HG03378 (cell line): ENCODE data around the gene GSE1.

ENCODE experiments used
- ATAC-seq: cut with Tn5 transposase; IDR thresholded peaks from one replicate; pipeline ENCODE4 v1.9.1; 2021; ENCODE audit warnings: mild to moderate bottlenecking, moderate library complexity; ENCODE audit not compliant: unreplicated experiment

Gene GSE1

DNA sequence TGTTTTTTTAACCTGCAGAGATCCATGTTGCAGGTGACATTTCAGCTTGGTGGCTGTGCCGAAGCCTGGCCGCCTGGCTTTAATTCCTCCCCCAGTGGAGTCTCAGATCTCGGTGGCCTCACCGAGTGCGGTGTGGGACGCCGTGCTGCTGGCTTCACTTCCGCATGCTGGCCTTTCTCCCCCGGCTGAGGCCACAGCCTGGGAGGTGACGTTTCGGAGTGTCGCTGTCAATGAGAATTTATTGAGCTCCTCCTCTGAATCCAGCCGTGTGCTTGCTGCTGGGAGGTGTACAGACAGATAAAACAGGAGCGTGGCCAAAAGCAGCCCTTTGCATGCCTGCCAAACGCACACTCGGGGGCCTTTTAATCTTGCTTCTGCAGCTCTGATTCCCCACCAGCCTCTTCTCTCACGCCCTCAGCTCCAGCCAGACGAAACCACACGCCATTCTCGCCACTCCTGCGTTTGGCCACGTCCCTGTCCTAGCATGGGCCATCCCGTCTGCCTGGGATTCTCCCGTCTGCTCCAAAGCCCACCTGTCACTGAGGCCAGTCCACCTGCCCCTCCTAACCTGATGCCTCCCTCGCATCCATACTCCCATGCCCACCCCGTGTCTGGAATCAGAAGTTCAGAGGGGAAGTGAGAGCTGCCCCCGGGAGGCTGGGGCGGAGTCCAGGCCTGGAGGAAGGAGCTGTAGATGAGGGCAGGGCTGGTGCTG is 3.6 kb downstream of the GSE1 start:
- no peak for ATAC-seq

DNA sequence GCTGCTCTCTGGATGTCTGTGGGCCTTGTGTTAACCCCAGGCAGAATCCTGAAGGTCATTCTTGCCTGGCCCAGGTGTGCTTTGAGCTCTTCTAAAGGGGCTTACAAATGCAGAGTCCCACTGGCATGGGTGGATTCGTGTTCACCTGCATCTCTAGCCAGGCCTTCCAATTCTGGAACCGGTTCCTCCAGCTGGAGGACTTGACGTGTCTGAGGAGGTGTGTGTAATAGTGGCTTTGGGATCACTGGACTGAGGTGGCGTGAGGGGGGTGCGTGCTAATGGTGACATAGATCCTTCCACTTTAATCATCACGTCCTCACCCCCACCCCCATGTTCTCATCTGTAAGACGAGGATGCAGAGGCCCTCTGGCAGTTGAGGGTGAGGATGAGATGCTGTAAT is 4.8 kb downstream of the GSE1 start:
- no peak for ATAC-seq

DNA sequence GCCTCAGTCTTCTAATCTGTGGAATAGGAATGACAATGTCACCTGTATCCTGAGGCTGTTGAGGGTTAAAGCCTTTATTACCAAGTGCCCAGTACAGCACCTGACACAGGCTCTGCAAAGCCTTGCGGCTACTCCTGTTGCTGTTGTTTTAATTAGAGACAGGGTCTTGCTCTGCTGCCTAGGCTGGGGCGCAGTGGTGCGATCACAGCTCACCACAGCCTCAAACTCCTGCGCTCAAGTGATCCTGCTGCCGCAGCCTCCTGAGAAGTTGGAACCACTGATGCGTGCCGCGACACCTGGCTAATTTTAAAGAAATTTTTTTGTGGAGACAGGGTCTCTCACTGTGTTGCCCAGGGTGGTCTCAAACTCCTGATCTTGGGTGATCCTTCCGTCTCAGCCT is 5.4 kb downstream of the GSE1 start:
- no peak for ATAC-seq

DNA sequence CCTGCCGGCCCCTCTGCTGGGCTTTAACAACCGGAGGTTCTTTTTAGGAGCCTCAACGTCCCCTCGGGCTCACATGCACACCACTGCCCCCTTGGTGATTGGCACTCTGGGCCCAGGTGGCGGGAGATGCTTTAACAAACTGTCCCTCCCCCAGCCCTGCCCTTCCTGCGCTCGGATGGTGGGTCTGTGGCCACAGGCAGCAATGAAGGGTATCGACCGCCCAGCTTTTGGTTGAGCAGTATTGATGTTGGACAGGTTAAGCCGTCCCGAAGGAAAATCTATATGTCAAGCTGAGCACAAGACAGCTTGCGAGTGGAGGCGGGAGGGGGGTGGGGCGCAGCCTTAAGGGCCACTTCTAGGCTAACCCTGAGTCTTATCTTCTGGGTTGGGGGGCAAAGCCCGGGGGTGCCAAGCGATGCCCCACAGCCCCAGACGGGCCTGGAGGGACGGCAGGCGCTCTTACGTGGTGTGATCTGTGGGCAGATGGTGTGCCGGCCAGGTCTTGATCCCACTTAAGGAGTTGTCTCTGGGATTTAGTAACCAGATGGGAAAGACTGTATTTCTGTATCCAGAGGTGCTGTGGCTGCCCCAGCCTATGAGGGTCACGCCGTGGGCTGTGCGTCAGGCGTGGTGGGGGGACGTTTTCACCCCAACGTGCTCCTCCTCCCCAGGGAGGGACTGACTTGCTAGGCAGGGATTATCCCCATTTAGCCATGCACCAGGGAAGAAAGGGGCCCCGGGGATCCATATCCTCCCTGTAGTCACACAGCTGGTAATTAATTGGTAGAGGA is 6.2 kb downstream of the GSE1 start:
- ATAC-seq: no peak

DNA sequence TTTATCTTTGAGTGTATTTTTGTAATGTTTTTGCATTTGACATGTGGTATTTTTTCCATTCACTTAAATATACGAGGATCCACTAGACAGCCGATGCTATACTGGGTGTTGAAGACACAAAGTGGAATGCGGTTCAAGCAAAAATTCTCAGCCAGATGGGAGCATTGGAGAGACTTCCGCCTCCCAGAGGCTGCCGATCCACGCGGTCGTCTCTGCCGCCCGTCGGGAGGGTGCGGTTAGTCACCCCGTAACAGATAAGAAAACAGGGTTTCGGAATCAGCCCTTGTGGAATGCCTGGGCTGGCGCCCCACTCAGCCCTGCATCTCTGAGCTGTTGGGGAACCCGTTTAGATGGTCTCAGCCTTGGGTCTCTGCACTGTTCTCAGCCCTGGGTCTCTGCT is 7.3 kb downstream of the GSE1 start:
- ATAC-seq: no peak

DNA sequence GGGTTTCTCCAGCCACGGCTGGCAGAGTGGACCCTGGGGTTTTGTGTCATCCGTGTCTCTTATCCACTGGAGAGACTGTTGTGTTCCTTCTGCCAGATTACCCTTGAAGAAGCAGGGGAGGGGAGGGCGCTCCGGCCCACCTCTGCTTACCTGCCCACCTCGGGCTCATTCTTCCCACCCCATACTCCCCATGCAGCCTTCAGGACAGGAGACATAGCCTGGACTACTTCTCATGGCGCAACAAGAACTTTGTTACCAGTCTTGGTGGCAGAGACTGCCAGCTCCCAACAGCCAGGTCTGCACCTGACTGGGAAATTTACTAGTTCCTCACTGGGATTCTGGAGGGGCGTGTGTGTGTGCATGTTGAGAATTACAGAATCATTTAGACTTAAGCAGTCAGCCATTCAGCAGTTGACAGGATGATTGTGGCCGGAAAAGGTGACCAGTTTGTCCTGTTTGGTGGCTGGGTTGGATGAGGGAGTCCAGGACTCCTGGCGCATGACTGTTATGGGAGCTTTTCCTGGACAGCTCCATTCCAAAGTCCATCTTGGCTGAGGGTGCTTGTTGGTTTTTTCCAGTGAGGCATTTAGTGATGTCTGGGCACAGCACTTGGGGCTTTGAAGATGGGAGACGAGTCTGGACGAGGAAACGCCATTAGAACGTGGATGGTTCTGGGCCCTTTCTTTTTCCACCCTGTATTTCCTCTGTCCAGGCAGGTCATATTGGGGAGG is 8.7 kb downstream of the GSE1 start:
- ATAC-seq: no peak

DNA sequence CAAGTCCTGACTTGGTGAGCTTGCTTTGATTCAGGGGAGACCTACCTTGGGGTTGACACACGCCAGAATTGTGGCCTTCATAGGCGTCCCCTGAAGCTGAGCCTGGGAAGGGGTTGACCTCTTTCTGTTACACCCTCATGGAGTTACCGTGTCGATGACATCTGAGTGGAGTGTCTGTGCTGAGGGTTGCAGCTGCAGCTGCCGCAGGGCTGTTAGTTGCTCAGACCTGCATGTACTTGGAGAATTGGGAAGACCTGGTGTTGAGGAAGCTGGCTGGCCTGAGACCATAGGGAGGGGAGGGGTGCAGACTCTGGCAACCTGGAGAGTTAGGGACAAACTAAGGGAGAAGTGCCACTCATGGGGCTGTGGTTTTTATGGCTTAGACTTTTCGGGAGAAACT is 9.6 kb downstream of the GSE1 start:
- no peak for ATAC-seq

DNA sequence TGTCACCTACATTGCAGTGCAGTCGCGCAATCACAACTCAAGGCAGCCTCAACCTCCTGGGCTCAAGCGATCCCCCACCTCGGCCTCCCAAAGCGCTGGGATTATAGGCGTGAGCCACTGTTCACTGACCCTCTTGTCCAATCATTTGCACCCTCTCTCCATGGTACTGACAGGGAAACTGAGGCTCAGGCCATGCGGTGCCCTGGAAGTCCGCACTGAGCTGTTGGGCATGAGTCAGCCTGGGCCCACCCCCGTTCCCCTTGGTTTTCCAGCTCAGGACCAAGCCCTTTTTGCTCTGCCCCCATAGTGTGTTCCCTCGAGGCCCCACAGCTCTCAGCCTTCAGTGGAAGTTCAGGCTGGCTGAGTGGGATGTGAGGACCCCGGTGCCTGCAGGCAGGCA is 10.1 kb downstream of the GSE1 start:
- no peak for ATAC-seq

DNA sequence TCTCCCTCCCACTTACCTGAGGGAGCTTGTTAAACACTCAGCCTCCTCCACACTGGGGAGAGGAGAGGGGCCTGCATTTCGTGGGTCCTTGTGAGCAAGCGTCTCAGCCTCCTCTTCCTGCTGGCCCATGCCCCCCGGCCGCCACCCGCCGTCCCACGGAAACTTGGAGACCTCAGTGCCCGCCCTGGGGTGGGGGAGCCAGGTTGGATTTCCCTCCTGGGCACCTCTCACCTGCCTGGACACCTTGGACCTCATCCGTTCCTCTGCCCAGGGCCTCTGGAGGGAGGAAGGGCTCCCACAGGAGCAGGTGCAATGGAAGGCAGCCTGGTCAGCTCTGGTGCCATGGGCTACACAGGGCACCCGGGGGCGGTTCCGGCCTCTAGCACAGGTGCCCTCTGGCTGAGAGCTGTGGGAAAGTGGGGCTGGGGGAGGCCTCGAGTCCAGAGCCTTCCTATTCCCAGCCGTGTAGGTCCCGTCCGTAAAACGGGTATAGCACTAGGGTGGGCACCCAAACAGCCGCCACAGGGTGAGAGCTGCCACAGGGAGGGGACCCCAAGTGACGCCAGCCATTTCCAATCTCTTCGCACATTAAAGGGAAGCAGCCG is 11.0 kb downstream of the GSE1 start:
- ATAC-seq: no peak

DNA sequence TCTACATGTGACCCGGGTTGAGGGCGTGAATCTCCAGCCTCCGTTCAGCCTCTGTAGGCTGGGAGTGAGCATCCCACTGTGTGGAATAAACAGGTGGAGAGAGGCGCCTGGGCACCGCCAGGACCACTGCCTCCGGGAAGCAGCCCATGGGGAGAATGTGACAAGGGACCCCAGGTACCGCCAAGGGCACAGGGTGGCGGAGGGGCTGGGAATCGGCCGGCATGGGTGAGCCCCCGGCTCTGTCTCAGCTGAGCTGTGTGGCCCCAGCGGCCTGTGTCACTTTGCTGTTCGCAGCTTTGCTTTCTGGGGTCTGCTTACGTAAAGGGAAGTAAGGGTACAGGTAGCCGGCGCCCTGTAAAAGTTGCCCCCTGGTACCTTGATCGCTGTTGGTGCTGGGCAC is 11.5 kb downstream of the GSE1 start:
- no peak for ATAC-seq

DNA sequence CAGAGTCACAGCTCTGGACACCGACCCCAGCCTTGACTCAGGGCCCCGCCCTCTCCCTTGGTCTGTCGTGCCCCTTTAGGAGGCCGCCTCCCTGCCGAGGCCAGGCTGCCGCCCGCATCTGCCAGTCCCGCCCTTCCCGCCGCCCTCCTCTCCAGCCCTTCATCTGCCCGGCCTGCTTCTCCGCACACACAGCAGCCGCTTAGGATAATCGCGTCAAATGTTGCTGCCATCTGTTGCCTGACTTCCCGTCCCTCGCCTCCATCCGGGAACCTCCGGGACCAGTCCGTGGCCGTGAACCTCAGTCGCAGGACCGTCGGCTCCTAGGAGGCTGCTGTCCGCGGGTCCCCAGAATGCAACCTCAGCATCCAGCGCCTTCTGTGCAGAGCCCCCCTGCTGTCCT is 11.9 kb downstream of the GSE1 start:
- ATAC-seq: no peak

DNA sequence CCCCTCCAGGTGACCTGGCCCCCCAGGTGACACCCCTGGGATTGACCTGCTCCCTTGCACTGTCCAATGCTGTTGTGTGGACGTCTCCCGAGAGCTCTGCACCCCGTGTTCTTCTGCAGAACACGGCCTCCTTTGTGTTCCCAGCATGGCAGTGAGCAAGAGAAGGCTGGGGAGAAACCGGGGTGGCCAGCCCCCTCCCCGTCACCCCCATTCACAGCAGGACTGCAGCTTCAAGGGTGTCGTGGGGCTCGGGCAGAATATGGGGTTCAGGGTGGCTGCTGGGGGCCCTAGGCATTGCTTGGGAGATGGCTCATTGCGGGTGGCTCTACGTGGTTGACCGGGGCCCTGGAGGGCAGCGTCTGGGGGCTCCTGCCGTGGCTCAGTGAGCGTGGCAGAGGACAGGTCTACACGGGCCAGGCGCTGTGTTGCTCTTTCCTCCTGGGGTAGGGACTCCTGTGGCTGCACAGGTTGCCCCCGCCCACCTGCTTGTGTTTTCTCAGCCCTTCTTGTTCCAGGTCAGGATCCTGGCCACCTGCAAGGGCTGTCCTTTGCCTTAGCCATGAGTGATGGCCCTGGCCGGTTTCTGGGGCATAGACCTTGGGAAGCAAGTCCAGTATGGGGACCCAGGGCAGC is 12.5 kb downstream of the GSE1 start:
- no peak for ATAC-seq

DNA sequence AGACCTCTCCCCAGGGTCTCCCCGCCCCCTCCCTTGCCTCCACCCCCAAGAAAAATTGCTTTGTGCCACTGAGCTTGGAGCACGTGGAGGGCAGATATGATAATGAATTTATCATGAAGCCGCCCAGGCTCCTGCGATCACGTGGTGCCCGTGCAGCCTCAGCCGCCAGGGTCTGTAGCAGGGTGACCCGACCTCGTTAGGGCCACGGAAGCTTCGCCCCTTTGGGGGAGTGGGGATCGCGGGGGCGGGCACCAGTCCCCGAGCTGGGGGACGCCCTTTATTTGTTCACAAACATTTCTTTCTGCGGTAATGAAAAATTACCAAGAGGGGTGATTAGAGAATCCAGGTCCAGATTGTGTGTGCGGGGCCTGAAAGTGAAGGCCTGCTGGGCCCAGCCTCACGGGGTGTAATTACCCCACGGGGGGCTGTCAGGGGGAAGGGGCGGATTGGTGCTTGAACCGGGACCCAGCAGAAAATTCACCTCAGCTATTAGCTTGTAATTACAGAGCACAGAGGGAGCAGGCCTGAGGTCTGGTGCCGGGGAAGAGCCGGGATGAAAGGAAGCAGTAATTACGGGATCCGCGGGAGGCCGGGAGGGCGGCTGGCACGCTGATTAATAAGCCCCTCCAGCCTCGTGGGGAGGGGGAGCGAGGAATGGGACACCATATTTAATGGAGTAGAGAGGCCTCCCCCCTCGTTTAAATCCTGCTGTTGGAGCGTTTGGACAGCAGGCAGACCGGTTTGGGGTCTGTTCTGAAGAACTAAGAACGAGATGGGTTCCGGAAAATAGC is 13.3 kb downstream of the GSE1 start:
- ATAC-seq: no peak

DNA sequence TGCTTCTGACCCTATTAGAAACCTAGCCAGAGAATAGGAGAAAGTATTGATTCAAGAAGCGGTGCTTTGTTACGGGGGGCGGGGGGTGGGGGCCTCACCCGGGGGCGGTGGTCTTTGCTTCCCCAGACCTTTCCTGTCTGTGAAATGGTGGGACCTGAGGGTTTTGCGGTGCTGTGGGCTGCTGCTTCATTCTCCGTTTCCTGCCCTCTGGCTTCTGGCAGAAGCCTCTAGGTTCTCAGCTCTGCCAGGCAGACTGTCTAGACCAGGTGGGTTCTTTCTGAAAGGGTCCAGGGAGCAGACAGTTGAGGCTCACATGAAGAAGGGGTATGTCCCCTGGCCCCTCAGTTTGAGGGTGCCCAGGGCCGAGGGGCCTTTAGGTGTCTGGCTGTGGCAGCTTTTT is 14.0 kb downstream of the GSE1 start:
- ATAC-seq: no peak

DNA sequence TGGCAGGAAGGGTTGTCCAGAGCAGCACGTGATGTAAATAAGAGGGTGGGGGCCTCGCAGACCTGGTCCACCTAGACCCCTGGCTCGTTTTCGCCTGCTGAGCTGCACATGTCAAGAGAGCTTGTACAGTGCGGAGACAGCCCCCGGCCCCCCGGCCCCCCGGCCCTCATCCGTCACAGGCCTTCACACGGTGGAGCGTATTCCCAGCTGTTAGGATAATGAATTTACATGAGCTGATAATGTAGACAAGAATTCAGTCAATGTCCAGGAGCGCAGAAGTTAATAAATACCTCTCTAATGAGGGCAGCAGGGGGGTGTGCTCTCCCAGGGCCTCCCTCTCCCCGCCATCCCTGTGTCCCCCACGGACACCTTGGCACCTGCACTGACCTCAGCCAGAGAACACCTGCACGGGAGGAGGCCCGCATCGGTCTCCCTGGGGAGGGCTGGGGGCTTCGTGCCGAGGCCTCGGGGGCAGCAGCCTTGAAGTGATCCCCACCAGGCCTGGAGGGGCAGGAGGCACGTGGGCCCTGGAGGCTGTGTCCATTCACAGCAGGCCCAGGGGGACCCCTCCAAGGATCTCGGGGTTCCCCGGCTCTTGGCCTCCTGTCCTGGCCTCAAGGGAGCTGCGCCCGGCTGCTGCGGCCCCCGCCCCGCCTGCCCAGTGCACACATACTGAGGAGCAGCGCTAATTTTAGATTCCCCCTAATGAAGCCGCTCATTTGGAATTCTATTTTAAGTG is 14.6 kb downstream of the GSE1 start:
- ATAC-seq: no peak

DNA sequence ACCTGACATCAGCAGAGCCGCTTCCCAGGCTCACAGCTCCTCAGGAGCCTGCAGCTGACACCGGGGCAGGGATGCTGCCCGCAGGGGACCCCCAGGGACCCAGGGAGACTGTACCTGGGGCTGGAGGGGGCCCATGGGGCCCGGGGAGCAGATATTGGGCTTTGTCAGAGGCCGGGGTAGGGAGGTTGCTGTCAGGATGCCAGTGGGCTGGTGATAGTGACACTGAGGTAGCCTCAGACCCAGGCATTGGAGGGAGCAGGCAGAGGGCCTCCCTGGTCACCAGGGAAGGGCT is 15.1 kb downstream of the GSE1 start:
- no peak for ATAC-seq

DNA sequence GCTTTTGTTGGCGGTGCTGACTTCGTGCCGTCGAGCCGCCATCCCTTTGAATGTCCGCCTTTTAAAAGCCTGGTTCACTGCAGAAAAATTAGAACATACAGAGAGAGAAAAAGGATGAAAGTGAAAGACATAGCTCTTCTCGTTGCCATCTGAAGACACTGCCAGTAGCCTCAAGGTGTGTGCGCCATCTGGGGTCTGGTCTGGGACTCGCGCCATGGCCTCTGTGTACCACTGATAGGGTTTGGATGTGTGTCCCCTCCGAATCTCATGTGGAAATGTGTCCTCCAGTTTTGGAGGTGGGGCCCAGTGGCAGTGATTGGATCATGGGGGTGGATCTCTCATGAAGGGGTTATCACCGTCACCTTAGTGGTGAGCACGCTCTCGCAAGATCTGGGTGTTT is 15.5 kb downstream of the GSE1 start:
- ATAC-seq: no peak

DNA sequence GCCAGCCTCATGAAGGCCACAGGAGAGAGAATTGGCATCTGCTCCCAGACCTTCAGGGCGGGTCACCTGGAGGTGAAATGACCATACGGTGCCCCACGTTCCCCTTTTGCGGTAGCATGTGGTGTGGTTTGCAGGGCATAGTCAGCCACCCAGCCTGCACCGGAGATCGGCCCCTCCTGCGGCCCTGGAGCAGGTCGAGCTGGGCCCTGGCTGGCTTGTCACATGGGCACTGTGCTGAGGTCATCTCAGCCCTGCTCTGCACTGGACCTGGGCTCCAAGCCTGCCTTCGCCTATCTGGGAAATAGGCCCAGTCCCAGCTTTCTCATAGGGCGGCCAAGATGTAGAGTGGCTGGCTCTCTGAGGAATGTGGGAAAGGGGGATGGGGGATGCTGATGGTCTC is 16.2 kb downstream of the GSE1 start:
- no peak for ATAC-seq

DNA sequence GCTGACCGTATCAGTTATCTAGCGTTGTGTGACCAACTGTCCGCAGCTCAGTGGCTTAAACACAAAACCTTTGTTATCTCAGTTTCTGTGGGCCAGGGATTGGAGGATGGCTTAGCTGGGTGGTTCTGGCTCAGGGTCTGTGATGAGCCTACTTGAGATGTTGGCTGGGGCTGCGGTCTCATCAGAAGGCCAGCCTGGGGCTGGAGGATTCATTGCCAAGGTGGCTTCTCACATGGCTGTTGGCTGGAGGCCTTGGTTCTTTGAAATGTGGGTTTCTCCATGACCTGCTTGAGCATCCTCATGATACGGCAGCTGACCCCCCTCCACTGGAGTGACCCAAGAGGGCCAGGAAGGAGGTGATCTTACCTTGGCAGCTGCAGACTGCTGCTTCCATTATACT is 16.7 kb downstream of the GSE1 start:
- ATAC-seq: no peak

DNA sequence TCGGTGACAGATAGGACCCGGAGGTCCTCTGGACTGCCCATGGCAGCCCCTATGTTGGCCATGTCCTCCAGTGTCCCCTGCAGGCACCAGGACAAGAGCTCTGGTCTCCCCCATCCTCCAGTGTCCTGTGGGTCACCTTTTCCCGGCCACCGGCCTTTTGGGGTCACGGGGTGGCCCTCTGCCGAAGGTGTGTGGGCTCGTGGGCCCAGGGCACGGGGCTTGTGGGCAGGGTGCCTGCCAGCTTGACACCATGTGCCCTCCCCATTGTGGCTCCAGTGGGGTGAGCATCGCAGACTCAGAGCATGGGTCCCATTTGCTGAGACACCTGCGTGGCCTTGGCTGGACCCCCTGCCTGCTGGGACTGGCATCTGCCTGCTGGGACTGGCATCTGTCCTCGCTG is 18.1 kb downstream of the GSE1 start:
- no peak for ATAC-seq
